DND-41 (cell line): Measurements from ENCODE around the gene HOXC6.

Experiments
- ATAC-seq: fragments of 200-7000 bp; cut with Tn5 transposase; 3 replicates; pipeline ENCODE4 v1.9.1; 2021; ENCODE audit warnings: low read depth; ENCODE audit not compliant: insufficient read depth
- DNase-seq: peaks from one replicate; pipeline ENCODE4 v3.0.0-alpha.2; 2020
- H2AFZ ChIP-seq: 2 replicates; pipeline ENCODE4 v1.6.0; 2012; ENCODE audit warnings: low read depth, low read length
- H3K27ac ChIP-seq: 2 replicates; pipeline ENCODE4 v1.5.1; 2012; ENCODE audit warnings: low read length, inconsistent platforms
- H3K27me3 ChIP-seq: fragments of 200-600 bp; sonication (generic); 2 replicates; pipeline ENCODE4 v1.6.0; 2012; ENCODE audit warnings: low read length, mild to moderate bottlenecking, inconsistent platforms; ENCODE audit not compliant: insufficient read depth, poor library complexity
- H3K36me3 ChIP-seq: 2 replicates; pipeline ENCODE4 v1.5.1; 2012; ENCODE audit warnings: low read length, inconsistent platforms; ENCODE audit not compliant: insufficient read depth
- H3K4me1 ChIP-seq: 2 replicates; pipeline ENCODE4 v1.5.1; 2012; ENCODE audit warnings: mild to moderate bottlenecking, low read length; ENCODE audit not compliant: insufficient read depth
- H3K4me2 ChIP-seq: 2 replicates; pipeline ENCODE4 v1.6.0; 2012; ENCODE audit warnings: mild to moderate bottlenecking, moderate library complexity, low read length, inconsistent platforms; ENCODE audit not compliant: insufficient read depth
- H3K4me3 ChIP-seq, 2 experiments: fragments of 200-600 bp in 1 of 2; shearing (Covaris generic) in 1 of 2; 2 replicates each; pipeline ENCODE4 v1.5.1; 2012 to 2016; ENCODE audit warnings: inconsistent platforms in 2 of 2, low read length in 2 of 2, mild to moderate bottlenecking in 2 of 2, low read depth in 1 of 2, moderate library complexity in 1 of 2
- H3K79me2 ChIP-seq: 2 replicates; pipeline ENCODE4 v1.6.0; 2012; ENCODE audit warnings: low read length, inconsistent platforms; ENCODE audit not compliant: insufficient read depth
- H3K9ac ChIP-seq: 2 replicates; pipeline ENCODE4 v1.6.0; 2012; ENCODE audit warnings: low read depth, mild to moderate bottlenecking, inconsistent platforms, low read length, moderate library complexity
- H3K9me3 ChIP-seq: 2 replicates; pipeline ENCODE4 v1.5.1; 2012; ENCODE audit warnings: low read length, moderate library complexity, mild to moderate bottlenecking, inconsistent platforms; ENCODE audit not compliant: insufficient read depth, severe bottlenecking
- H4K20me1 ChIP-seq: 2 replicates; pipeline ENCODE4 v1.6.0; 2012; ENCODE audit warnings: low read length; ENCODE audit not compliant: insufficient read depth
- EZH2 ChIP-seq: IDR thresholded peaks from 3 replicates; pipeline ENCODE4 v1.6.1; 2012; ENCODE audit warnings: borderline replicate concordance, low read depth, mild to moderate bottlenecking, moderate library complexity, low read length, inconsistent platforms; ENCODE audit not compliant: severe bottlenecking
- TF ChIP-seq, protein P1 (sequence below): IDR thresholded peaks from 2 replicates; pipeline ENCODE4 v1.5.1; 2012; ENCODE audit warnings: borderline replicate concordance, low read length, moderate library complexity, mild to moderate bottlenecking; ENCODE audit not compliant: poor library complexity, severe bottlenecking; ENCODE audit errors: extremely low read depth

The HOXC6 gene

DNA sequence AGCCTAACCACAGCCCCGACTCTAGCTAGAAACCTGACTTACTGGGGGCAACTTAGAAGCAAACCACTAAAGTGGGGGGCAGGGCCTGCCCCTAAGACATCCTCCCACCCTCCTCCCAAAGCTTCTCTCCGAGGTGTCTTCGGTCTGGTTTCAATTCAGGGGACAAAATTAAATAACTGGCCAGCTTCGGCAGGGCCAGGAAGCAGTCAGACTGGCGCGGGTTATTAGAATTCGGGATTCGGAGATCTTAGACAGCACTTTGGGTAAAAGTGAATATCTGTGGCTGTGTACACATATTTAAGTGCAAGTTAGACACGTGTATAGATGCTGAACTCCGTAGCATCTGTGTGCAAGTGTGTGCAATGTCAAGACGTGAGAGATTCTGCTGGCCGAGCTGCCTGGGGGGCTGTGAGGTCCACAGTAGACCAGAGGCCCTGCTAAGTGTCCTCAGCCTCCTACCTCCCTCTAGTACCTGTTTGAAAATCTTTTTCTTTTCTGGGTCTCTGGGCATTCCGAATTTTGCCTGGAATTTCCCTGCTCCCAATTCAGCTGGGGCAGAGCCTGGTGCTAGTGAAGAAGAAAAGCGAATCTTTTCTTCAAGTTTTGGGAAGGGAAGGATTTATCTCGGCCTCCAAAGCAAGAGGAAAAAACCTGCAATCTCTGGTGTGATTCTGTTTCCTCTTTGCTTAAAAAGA, 47.3 kb upstream of the HOXC6 start:
- H3K79me2 ChIP-seq, result no peaks in the 10 kb centered on the region
- DNase-seq (peak; percentile 38), ATAC-seq (peak; percentile 71)
- H4K20me1 ChIP-seq, result no peaks in the 10 kb centered on the region
- H3K4me3 ChIP-seq, result no peak overlapping the region
- H3K36me3 ChIP-seq, result no peaks in the 10 kb centered on the region
- no peaks in the 10 kb centered on the region for H3K9me3 ChIP-seq
- H3K4me1 ChIP-seq, result peaks cover 5% of the 10 kb centered on the region
- H3K27ac ChIP-seq, result no peak overlapping the region
- no peak overlapping the region for H3K4me2 ChIP-seq
- H2AFZ ChIP-seq, result no peak overlapping the region
- H3K9ac ChIP-seq, result no peak overlapping the region
- peaks cover 66% of the 10 kb centered on the region for H3K27me3 ChIP-seq
- TF ChIP-seq, protein P1, sequence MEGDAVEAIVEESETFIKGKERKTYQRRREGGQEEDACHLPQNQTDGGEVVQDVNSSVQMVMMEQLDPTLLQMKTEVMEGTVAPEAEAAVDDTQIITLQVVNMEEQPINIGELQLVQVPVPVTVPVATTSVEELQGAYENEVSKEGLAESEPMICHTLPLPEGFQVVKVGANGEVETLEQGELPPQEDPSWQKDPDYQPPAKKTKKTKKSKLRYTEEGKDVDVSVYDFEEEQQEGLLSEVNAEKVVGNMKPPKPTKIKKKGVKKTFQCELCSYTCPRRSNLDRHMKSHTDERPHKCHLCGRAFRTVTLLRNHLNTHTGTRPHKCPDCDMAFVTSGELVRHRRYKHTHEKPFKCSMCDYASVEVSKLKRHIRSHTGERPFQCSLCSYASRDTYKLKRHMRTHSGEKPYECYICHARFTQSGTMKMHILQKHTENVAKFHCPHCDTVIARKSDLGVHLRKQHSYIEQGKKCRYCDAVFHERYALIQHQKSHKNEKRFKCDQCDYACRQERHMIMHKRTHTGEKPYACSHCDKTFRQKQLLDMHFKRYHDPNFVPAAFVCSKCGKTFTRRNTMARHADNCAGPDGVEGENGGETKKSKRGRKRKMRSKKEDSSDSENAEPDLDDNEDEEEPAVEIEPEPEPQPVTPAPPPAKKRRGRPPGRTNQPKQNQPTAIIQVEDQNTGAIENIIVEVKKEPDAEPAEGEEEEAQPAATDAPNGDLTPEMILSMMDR, result no peak
- no peak for TF ChIP-seq EZH2

DNA sequence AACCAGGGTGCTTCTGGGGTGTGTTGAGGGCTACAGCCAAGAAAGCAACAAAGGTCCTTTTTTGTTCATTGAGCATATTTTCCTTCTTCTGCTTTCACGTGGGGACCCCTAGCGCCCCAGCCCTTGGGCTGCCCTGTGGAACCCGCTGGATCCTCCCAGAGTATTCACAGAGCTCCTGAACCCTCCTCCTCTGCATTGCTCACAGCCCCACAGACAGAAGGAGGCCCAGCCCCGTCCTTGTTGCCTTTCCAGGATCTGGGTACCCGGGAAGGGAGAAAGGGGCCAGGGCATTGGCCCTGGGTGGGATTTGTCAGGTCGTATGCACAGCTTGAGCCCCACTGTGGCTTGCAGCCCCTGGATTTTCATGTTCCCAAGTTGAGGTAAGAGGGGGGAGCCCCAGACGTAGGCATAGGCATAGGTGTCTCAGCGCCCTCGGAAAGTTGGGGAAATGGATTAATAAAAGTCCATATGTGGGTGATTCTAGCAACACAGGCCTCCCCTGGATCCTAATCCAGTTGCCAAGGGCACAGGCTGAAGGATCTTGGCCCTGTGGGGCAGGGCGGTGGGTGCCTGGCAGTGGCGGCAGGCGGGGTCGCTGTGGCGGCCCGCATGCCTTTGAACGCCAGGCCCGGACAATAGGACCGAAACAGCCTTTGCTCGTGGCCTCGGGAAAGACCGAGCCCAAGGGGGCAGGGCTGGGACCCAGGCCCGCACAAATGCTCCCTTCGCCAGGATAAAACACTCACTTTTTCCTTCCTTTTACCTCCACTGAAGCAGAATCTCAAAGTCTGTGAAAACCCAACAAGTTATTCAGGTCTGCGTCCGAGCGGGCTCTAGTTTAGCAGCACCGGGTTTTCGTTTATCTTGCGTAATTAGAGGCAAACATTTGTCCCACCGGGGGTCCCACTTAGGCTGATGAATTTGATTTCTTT, 46.3 kb upstream of the HOXC6 start:
- peaks cover 74% of the 10 kb centered on the region for H3K27me3 ChIP-seq
- DNase-seq (no peak), ATAC-seq (no peak)
- H2AFZ ChIP-seq, result no peak overlapping the region
- H3K4me2 ChIP-seq, result no peak overlapping the region
- H4K20me1 ChIP-seq, result no peaks in the 10 kb centered on the region
- H3K36me3 ChIP-seq, result no peaks in the 10 kb centered on the region
- no peak overlapping the region for H3K27ac ChIP-seq
- peaks cover 5% of the 10 kb centered on the region for H3K4me1 ChIP-seq
- no peaks in the 10 kb centered on the region for H3K79me2 ChIP-seq
- no peaks in the 10 kb centered on the region for H3K9me3 ChIP-seq
- no peak overlapping the region for H3K4me3 ChIP-seq
- TF ChIP-seq EZH2, result no peak
- TF ChIP-seq, protein P1, result no peak
- no peak overlapping the region for H3K9ac ChIP-seq

DNA sequence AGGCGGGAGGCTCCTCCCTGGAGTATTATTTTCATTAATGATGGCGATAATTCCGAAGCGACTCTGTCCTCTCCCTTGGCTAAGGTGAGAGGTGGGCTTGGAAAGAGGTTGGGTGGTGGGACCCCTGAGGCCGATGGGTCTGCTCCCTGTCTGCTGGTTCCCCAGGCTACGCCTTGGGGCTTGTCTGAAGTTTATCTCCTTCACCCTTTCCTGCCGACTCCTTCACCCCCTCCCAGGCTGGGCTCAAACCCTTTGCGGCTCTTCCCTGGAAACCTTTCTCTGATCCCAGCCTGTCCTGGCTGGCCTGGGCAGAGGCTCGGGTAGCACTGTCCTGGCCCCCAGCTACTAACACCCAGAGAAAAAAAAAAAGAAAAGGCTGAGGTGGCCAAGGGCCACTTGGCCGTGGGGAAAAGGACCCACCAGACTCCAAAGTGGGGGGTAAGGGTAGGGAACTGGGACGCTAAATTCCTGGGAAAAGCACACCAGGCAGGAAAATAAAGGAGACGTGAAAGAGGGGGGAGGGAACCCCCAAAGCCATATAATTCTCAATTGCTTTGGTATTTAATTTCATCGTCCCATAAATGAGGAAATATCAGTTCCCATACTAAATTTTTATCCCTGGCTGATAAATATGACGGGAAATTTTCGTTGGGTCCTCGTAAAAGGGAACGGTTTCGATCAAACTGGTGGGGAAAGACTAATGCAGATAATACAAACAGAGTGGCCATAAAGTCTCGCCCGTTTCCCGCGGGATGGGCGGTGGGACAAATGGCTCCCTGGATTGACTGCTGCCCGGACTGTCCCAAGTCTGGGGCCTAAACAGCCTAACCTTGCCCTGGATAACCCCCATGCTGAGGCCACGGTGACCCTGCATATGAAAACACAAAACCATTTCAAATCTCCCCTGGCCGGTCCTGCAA, 45.3 kb upstream of the HOXC6 start:
- Histone ChIP-seq H3K79me2 (no peaks in the 10 kb centered on the region), H3K36me3 (no peaks in the 10 kb centered on the region), H4K20me1 (no peaks in the 10 kb centered on the region), H3K4me3 (no peak overlapping the region), H3K4me1 (peaks cover 3% of the 10 kb centered on the region), H3K9ac (no peak overlapping the region), H3K27me3 (peaks cover 77% of the 10 kb centered on the region), H3K27ac (no peak overlapping the region), H3K9me3 (no peaks in the 10 kb centered on the region), H2AFZ (no peak overlapping the region), H3K4me2 (no peak overlapping the region)
- ATAC-seq (no peak), DNase-seq (no peak)
- no peak for TF ChIP-seq EZH2
- TF ChIP-seq, protein P1, result no peak
